Measurements from ENCODE around the gene MTARC2. TPM values are rescaled to one million over a fixed set of nuclear protein-coding genes. Genes with fewer than 3 reads are reported as not detected.

The MTARC2 gene
- total and polyA plus RNA-seq, 7 donors: 4.8 to 22.7 (median 11.9) TPM

DNA sequence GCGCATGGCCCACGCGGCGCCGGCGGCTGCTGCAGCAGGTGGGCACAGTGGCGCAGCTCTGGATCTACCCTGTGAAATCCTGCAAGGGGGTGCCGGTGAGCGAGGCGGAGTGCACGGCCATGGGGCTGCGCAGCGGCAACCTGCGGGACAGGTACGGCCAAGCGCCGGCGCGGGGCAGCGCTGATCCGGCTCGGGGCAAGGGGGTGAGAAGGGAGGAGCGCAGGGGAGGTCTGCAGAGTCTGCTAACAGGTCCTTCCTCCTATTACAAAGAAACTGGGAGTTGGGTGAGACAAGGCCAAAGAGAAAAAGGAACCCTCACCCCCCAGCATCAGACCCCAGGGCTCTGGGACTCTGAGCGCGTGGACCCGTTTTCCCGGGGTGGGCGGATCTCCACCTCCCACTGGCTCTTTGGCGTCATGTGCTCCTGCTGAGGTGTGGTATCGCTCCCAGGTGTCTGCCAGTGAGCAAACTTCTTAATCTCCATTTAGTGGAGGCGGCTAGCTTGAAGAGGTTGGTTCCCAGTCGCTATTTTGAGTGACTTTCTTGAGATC lies 39.0 kb downstream of the MTARC2 start:
- peak overlapping the region; percentile 65 to 83 (median 80) for H3K27ac ChIP-seq
- intact Hi-C loops (cut with DNase I): no loop called here
- H3K9me3 ChIP-seq: no peaks in the 10 kb centered on the region
- DNase-seq: peak; percentile 64
- H3K4me1 ChIP-seq: peaks cover 0 to 36% (median 23%) of the 10 kb centered on the region in 4 donors
- TF ChIP-seq, protein P1, sequence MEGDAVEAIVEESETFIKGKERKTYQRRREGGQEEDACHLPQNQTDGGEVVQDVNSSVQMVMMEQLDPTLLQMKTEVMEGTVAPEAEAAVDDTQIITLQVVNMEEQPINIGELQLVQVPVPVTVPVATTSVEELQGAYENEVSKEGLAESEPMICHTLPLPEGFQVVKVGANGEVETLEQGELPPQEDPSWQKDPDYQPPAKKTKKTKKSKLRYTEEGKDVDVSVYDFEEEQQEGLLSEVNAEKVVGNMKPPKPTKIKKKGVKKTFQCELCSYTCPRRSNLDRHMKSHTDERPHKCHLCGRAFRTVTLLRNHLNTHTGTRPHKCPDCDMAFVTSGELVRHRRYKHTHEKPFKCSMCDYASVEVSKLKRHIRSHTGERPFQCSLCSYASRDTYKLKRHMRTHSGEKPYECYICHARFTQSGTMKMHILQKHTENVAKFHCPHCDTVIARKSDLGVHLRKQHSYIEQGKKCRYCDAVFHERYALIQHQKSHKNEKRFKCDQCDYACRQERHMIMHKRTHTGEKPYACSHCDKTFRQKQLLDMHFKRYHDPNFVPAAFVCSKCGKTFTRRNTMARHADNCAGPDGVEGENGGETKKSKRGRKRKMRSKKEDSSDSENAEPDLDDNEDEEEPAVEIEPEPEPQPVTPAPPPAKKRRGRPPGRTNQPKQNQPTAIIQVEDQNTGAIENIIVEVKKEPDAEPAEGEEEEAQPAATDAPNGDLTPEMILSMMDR (IDR thresholded peaks at IDR 0.05): no peak
- TF ChIP-seq POLR2A (IDR thresholded peaks at IDR 0.05) (no peak), EP300 (IDR thresholded peaks at IDR 0.05) (no peak), POLR2AphosphoS5 (IDR thresholded peaks at IDR 0.05) (no peak)
- H3K27me3 ChIP-seq: no peaks in the 10 kb centered on the region
- WGBS, 2 donors: 4 to 7% methylated on average over 32 of the region's 32 CpGs
- H3K36me3 ChIP-seq: peaks cover 0 to 5% (median 0%) of the 10 kb centered on the region in 4 donors
- H3K4me3 ChIP-seq: peak overlapping the region; percentile 42 to 78 (median 62)

DNA sequence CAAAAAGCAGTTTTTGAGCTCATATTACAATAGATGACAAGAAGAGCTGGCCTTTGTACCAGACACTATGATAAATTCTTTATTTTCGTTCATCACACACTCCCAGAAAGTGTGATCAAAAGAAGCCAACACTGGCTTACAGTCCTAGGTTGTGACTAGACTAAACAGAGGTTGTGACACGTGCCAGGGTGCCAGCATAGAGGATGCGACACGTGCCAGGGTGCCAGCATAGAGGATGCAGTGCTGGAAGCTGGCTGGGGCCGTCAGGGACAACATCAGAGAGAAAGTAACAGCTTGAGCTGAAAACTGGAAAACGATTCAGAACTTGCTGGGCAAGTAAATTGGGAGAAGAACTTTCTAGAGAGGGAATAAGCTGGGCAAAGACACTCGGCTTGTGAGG lies 40.8 kb downstream of the MTARC2 start:
- Histone ChIP-seq H3K4me3 (no peak overlapping the region), H3K27ac (peak overlapping the region in 3 of 4 donors; percentile 22 to 83 (median 82)), H3K36me3 (peaks cover 0 to 5% (median 0%) of the 10 kb centered on the region in 4 donors), H3K27me3 (no peaks in the 10 kb centered on the region), H3K4me1 (peaks cover 0 to 36% (median 23%) of the 10 kb centered on the region in 4 donors), H3K9me3 (no peaks in the 10 kb centered on the region)
- intact Hi-C loops (cut with DNase I): no loop called here
- TF ChIP-seq, protein P1 (IDR thresholded peaks at IDR 0.05): no peak
- TF ChIP-seq POLR2AphosphoS5 (IDR thresholded peaks at IDR 0.05) (no peak), POLR2A (IDR thresholded peaks at IDR 0.05) (no peak), EP300 (IDR thresholded peaks at IDR 0.05) (no peak)
- WGBS, 2 donors: 81 to 87% methylated on average over 7 of the region's 7 CpGs
- peak; percentile 51 for DNase-seq

GRCh38 chr1:220789532-220790147 lies 41.5 kb downstream of the MTARC2 start:
- WGBS, 2 donors: 16 to 57% methylated on average over 2 of the region's 2 CpGs
- no peak overlapping the region for H3K4me3 ChIP-seq
- H3K27ac ChIP-seq: no peak overlapping the region
- peaks cover 0 to 36% (median 23%) of the 10 kb centered on the region in 4 donors for H3K4me1 ChIP-seq
- intact Hi-C loops (cut with DNase I): no loop called here
- H3K9me3 ChIP-seq: no peaks in the 10 kb centered on the region
- TF ChIP-seq POLR2A (IDR thresholded peaks at IDR 0.05) (no peak), EP300 (IDR thresholded peaks at IDR 0.05) (no peak), POLR2AphosphoS5 (IDR thresholded peaks at IDR 0.05) (no peak)
- TF ChIP-seq, protein P1 (IDR thresholded peaks at IDR 0.05): no peak
- H3K36me3 ChIP-seq: peaks cover 0 to 5% (median 0%) of the 10 kb centered on the region in 4 donors
- H3K27me3 ChIP-seq: no peaks in the 10 kb centered on the region
- no peak for DNase-seq

DNA sequence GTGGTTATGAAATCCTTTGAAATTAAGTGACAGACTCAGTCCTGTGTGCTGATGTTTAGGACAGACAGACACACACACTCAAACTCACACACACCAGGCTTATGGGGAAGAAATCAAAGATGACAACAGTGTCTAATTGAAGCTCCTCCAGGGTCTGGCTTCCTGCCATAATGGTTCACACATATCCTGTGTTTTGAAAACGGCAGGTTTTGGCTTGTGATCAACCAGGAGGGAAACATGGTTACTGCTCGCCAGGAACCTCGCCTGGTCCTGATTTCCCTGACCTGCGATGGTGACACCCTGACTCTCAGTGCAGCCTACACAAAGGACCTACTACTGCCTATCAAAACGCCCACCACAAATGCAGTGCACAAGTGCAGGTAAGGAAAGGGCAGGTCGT lies 43.2 kb downstream of the MTARC2 start:
- Histone ChIP-seq H3K27ac (peak overlapping the region; percentile 1 to 47 (median 34)), H3K9me3 (no peaks in the 10 kb centered on the region), H3K36me3 (peaks cover 0 to 5% (median under 1%) of the 10 kb centered on the region in 4 donors), H3K27me3 (no peaks in the 10 kb centered on the region), H3K4me1 (peaks cover 0 to 29% (median 16%) of the 10 kb centered on the region in 4 donors), H3K4me3 (no peak overlapping the region)
- 40 to 47% methylated on average over 6 of the region's 6 CpGs for WGBS, 2 donors
- no peak for DNase-seq
- intact Hi-C loops (cut with DNase I): no loop called here
- TF ChIP-seq POLR2AphosphoS5 (IDR thresholded peaks at IDR 0.05) (no peak), EP300 (IDR thresholded peaks at IDR 0.05) (no peak), POLR2A (IDR thresholded peaks at IDR 0.05) (no peak)
- TF ChIP-seq, protein P1 (IDR thresholded peaks at IDR 0.05): no peak

Data from sigmoid colon (tissue), 7 donors.